CD4-positive, alpha-beta T cell treated with Interleukin-1 beta for 1 hour (primary cell): ENCODE data around the gene TRIM56.

ENCODE experiments used
- DNase-seq, 2 donors: peaks; one replicate each; pipeline ENCODE4 v3.0.0-alpha.2; 2020 to 2022

Gene TRIM56

GRCh38 chr7:101133621-101134398, 48.5 kb downstream of the TRIM56 start:
- no peak for DNase-seq

GRCh38 chr7:101134399-101134980, 49.2 kb downstream of the TRIM56 start:
- DNase-seq = no peak

- DNase-seq = no peak
Observed at GRCh38 chr7:101137651-101138212, 52.5 kb downstream of the TRIM56 start.

- peak; percentile 79 to 86 for DNase-seq
Observed at GRCh38 chr7:101138213-101138870, 53.1 kb downstream of the TRIM56 start.

GRCh38 chr7:101140339-101140699, 55.0 kb downstream of the TRIM56 start:
- DNase-seq = no peak

GRCh38 chr7:101140746-101141382, 55.6 kb downstream of the TRIM56 start:
- DNase-seq = no peak
